Ecto neural progenitor cell (in vitro differentiated cells): ENCODE data around the gene NBPF11.
"Not testable (repeated sequence)": the region's sequence is repeated elsewhere in the genome, so short reads cannot be mapped to it uniquely, and the experiment has no call there.

Source experiments
- DNase-seq: peaks from one replicate; pipeline ENCODE4 v3.0.0-alpha.2; 2018; ENCODE audit warnings: low spot score

NBPF11 gene

DNA sequence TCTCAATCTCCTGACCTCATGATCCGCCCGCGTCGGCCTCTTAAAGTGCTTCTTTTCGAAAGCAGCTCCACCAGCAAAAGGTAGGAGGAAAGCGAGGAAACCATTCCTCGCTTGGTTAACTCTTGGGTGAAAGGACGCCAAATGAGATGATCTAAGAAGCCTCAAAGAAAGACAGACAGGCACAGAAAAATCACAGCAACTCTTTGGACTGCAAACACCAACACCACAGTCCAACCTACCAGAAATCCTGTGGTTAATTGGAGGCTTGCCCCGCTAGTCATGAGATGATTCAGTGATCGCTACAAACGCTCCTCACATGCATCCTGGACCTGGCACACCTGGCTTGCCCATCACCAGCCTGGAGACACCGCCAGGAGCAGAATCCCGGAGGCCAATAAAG is 1.1 kb downstream of the NBPF11 start:
- not testable (repeated sequence) for DNase-seq

DNA sequence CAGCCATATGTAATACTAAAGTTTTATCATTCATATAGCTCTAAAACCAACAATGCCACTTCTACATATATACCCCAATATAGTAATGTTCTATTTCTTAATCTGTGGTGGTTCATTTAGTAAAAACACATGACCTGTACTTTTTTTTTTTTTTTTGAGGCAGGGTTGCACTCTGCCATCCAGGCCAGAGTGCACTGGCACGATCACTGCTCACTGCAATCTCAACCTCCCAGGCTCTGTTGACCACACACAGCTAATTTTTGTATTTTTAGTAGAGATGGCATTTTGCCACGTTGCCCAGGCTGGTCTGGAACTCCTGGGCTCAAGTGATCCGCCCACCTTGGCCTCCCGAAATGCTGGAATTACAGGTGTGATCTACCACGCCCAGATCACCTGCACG is 2.1 kb downstream of the NBPF11 start:
- DNase-seq: not testable (repeated sequence)

DNA sequence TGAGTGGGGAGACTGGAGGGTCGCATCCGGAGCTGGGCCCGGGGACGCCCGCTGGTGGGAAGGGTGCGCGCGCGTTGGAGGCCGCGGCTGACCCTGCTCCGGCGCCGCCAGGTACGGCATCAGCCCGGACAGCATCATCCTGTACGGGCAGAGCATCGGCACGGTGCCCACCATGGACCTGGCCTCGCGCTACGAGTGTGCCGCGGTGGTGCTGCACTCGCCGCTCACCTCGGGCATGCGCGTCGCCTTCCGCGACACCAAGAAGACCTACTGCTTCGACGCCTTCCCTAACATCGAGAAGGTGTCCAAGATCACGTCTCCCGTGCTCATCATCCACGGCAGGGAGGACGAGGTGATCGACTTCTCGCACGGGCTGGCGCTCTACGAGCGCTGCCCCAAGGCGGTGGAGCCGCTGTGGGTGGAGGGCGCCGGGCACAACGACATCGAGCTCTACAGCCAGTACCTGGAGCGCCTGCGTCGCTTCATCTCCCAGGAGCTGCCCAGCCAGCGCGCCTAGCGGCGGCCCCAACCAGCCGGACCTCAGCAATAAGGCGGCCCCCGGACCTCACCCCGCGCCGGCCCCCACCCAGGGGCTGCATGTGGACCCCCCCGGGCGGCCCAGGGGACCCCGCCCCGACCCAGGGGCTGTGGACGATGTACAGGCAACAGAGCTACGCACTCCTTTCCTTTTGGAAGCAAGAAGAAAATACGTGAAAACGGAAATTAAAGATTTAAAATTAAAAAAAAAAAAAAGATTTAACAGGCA is 2.8 kb downstream of the NBPF11 start:
- DNase-seq: not testable (repeated sequence)

DNA sequence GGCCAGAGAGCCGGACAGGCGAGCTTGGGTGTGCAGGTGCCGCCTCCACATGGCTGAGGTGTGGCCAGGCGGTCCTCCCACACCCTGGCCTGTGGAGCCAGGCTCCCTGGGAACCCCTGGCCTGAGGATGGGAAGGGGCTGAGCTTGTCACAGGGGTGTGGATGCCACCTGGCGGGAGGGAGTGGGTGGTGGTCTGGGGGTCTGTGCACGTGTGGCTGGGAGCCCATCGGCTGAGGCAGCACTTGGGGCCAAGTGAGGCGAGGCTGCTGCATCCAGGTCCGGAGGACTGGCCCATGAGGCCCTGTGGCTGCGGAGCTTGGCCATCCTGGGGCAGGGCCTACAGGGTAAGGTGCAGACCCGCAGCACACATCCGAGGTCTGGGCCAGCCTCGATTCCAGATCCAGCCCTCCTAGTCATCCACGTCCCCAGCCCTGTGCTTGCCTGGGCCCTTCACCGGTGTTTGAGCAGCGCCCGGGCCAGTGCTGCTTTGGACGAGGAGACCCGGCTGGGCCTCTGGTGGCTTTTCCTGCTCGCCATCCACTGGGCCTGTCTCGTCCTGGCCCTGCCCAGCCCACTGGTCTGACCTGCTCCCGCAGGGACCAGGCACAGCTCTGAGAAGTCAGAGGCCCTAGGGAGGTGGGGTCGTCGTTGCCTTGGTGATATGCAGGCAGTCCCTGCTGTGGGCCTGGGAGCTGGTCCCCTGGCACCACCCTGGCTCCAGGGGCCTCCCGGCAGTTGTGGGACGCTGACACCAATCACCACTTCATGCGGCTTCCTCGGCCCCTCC is 4.8 kb downstream of the NBPF11 start:
- DNase-seq: not testable (repeated sequence)

DNA sequence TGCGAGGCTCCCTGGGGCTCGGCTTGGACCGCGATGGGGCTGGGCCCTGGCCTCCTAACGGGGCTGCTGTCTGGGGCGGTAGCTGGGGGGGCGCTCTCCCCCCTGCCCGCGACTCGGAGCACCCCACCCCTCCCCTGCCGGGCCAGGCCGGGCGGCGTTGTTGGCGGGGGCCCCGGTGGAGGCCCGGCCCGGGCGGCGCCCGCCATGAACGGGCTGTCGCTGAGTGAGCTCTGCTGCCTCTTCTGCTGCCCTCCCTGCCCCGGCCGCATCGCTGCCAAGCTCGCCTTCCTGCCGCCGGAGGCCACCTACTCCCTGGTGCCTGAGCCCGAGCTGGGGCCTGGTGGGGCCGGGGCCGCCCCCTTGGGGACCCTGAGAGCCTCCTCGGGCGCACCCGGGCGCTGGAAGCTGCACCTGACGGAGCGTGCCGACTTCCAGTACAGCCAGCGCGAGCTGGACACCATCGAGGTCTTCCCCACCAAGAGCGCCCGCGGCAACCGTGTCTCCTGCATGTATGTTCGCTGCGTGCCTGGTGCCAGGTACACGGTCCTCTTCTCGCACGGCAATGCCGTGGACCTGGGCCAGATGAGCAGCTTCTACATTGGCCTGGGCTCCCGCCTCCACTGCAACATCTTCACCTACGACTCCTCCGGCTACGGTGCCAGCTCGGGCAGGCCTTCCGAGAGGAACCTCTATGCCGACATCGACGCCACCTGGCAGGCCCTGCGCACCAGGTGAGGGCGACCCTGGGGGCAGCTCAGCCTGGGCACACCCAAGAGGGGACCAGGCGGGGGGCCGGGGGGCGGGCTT is 5.7 kb downstream of the NBPF11 start:
- not testable (repeated sequence) for DNase-seq

DNA sequence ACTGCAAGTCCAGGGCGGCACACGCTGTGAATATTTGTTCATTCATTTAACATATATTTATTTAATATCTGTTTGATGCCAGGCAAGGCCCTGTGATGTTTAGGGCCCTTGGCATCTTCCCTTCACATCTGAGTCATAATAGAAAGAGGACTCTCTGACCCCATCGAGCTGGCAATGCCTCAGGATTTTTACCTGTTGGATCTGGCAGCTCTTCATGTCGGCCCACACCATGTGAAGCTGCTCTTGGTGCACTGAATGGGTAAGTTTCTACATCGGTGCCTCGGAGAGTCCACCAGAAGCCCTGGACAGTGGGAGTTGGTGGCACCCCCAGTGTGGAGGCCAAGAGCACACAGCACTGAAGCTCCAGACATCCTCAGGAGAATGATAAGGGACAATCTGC is 8.9 kb downstream of the NBPF11 start:
- not testable (repeated sequence) for DNase-seq

DNA sequence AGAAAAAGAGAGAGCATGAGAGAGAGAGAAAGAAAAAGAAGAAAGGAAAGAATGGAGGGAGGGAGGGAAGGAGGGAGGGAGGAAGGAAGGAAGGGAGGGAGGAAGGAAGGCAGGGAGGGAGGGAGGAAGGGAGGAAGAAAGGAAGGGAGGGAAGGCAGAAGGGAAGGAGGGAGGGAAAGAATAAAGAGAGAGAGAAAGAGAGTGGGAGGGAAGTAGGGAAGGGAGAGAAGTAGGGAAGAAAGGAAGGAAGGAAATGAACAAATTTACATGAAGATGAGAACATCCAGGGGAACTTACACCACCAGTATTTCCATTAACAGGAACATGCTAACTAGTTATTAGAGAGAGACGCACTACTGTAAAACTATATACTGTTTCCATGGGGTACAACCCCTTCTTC is 10.1 kb downstream of the NBPF11 start:
- DNase-seq: not testable (repeated sequence)

DNA sequence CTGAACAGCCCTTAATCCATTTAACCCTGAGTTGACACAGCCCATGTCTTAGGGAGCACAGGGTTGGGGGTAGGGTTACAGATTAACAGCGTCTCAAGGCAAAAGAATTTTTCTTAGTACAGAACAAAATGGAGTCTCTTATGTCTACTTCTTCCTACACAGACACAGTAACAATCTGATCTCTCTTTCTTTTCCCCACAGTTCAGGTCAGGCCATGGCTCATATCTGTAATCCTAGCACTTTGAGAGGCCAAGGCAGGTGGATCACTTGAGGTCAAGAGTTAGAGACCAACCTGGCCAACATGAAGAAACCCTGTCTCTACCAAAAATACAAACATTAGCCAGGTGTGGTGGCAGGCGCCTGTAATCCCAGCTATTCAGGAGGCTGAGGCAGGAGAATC is 13.5 kb downstream of the NBPF11 start:
- DNase-seq: not testable (repeated sequence)

DNA sequence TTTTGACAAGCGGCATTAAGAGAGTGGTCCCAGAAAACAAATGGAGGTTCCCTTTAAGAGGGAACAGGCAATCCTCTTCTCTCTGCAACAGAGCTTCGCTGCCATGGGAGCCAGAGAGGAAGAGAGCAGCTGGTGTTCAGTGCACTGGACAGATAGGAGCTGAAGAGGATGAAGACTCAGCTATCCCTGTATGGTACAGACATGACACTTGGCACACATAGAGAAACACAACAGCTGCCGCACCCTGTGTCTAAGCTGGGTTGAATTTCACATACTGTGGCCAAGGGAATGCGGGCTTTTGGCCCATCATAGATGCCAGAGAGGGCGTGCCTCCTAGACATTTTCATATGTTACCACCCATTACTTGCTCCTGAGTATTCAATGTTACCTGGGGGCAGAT is 29.7 kb downstream of the NBPF11 start:
- not testable (repeated sequence) for DNase-seq

DNA sequence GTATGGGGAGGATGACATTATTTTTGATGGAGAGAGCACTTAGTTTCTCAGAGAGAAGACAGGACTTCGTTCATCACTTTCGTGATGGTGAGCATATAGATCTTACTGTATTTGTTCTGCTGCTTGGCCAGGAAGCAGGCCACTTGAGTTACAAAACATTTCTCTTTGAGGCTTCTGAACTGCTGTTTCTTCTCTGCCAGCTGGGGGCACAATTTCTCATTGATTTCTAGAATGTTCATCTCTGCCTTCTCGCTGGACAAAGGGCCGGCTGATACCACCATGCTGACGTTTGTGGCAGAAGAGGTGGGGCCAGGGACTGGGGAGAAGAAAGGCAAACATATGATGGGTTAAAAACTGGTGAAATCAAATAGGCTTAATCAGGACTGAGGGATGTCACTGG is 31.7 kb downstream of the NBPF11 start:
- not testable (repeated sequence) for DNase-seq

DNA sequence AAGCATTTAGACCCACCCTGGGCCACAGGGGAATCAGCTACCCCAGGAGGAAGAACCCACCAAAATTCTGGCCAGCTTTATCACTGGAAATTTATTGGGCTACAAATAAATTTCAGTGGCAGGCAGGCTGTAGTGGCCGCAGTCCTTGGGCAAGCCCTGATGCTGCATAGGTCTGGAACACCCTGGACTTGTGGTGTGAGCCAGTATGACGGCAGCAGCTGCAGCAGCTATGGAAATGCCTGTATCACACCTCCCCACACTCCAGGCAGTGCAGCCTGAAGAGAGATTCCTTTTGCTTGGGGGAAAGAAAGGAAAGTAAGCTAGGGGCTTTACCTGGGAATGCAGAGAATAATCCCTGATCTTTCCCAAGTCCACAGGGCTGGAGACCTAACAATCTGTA is 56.3 kb downstream of the NBPF11 start:
- DNase-seq: not testable (repeated sequence)

DNA sequence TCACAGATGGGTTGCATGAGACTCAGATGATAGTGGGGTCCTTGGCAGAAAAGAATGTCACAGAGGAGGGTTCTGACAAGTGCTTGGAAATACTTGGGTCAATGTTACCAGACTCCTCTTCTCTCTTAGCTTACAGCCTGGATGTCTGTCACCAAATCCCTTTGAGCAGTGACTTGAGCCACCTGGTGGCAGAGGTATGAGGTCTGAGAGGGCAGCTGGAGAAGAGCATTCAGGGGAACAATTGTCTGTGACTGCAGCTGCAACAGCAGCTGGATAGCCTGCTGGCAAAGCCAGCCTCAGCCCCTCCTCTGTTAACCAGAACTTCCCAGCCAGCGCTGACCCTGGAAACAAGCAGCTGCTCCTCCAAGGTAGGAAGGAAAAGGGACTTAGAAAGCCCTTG is 65.9 kb downstream of the NBPF11 start:
- not testable (repeated sequence) for DNase-seq

DNA sequence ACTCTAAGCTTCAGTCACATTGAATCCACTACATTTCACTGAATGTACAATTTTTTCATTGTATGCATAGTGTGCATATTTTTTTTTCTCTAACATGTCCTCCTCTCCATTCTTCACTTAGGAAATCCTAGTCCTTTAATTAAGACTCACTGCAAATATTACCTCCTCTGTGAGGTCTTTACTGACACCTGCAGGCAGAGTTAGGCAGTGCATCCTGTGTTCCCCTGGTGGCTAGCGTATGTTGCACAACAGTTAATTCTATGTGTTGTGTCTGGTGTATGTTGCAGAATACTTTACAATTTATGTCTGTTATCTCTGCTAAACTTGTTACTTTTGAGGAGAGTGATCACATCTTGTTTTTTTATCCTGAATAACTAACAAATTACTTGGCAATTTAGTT is 70.9 kb downstream of the NBPF11 start:
- not testable (repeated sequence) for DNase-seq

DNA sequence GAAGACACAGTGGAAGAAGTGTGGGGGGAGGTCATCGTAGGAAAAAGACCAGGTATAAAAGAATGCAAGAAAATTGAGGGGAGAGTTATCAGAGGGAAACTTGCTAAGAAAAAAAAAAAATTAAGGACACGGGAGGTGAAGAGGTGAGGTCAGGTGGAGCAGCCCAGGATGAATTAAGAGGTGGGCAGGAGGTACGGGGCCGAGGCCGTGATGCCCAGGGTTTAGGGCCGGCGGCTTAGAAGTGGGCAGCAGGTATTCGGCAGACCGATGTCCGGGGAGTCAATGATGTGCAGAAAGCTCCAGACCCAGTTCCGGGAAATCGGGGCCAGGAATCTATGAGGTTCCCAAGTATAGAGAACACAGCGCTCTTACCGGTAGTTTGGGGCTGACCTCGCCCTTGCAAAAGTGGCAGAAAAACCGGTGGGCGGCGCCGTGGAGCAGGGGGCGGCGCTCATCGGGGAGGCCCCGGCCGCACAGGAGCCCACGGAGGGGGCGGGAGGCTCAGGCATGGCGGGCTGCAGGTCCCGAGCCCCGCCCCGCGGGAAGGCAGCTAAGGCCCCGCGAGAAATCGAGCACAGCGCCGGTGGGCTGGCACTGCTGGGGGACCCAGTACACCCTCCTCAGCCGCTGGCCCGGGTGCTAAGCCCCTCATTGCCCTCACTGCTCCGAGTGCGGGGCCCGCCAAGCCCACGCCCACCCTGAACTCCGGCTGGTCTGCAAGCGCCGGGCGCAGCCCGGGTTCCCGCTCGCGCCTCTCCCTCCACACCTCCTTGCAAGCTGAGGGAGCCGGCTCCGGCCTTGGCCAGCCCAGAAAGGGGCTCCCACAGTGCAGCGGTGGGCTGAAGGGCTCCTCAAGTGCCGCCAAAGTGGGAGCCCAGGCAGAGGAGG is 73.2 kb downstream of the NBPF11 start:
- not testable (repeated sequence) for DNase-seq

DNA sequence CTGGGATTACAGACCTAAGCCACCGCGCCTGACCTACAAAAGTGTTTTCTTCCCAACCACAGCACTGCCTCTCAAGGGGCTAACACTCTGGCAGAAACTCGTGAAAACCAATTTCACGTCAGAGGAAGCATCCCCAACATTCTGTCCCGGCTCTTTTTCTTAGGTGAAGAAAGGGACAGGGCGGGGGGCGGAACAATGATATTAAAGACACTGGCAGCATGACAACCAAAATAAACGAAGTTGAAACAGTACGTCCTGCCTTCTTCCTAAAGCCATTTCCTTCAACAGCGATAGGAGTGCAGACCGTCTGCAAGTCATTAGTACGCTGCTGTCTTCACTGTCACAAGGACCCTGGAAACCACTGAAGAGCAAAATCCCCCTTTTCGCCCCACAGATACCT is 74.0 kb downstream of the NBPF11 start:
- not testable (repeated sequence) for DNase-seq

DNA sequence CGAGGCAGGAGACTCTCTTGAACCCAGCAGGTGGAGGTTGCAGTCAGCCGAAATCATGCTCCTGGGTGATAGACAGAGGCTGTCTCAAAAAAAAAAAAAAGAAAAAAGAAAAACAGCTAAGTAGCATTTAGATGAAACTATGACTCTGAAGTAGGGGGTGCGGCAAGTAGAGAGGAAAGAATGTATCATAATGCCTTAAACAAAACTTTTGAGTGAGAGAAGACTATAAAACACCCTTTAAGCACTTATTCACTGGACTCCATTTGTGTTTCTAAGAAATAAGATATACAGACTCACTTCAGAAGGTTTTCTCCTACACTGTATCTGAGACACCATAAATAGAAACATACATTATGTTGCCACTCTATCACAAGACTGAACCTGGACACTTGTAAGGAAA is 74.6 kb downstream of the NBPF11 start:
- not testable (repeated sequence) for DNase-seq

DNA sequence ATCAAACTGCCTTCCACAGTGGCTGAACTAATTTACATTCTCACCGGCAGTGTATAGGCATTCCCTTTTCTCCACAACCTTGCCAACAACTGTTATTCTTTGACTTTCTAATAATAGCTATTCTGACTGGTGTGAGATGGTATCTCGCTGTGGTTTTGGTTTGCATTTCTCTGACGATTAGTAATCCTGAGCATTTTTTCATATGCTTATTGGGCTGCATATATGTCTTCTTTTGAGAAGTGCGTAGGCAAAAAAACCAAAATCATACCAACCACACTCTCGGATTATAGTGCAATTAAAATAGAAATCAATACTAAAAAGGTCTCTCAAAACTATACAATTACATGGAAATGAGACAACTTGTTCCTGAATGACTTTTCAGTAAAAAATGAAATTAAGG is 78.7 kb downstream of the NBPF11 start:
- DNase-seq: not testable (repeated sequence)

DNA sequence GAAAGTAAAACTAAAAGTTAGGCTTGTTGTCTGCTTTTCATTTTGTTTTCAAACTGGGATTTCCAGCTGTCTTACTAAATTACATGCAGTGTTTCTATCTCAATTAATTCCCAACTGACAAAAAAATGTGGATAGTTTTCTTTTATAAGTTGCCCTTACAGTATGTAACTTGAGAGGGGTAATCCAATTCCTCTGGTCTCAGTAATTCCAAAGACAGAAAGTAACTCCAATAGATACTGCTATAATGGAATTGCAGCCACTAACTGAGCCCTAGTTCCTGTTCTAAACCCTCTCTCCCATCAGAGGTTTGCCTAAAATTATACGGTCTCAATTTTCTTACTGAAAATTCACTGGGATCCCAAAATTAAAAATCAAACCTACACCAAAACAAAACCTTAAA is 83.5 kb downstream of the NBPF11 start:
- DNase-seq: not testable (repeated sequence)

DNA sequence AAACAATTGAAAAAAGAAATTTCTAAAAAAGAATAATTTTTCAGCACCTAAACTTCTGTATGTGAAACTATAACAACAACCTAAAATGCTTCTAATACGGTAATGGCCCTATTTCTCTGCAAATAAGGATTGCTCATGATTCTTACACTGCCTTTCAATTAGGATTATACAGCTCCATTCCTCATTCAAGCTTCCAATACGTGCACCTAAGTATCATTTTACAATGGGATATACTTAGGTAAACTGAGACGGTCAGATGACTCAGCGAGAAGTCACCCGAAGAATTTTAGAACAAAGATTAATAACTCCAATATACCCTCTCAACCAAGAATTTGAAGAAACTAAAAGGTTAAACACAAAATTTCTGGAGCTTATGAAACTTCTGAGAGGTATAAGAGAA is 83.9 kb downstream of the NBPF11 start:
- not testable (repeated sequence) for DNase-seq

DNA sequence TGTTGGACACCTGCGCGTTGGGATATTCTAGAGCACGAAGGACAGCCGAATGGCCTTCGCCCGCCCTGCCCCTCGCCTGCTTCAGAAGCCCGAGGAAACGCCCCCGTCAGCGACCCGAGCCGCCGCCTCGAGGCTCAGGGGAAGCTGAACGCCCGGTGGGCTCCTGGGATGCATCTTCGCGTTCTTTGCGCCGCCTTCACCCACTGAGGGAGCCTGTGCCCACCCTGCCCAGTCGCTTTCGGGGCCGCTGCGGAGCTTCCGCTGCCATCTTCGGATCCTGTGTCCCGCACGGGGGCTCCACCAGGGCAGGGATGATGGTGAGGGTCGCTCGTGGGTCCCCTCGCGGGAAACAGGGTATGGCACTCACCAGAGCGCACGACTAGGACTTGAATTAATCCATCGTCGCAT is 91.8 kb downstream of the NBPF11 start:
- not testable (repeated sequence) for DNase-seq

DNA sequence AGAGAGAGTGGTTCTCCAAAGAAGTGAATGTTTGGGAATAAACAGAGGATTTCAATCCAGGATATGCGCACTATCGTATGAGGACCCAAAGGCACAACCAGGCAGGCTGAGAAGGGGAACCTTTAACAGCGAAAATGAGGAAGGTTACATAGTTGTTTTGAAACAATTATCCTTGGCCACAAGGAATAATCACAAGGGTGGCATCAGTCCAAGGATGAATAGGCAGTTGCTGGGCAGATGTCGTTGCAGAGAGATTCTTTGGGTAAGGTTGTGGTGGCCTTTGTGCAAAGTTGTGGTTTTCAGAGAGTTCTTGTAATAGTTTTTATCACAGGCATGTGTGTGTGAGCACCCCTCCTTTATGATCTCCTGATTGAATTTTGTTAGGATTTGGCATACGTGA is 94.7 kb downstream of the NBPF11 start:
- DNase-seq: not testable (repeated sequence)
